Activated effector memory CD4-positive, alpha-beta T cell treated with Interleukin-2 at 50 U/mL for 16 hours (primary cell): ENCODE measurements around the gene PDE12.

Experiments
- DNase-seq: peaks from one replicate; pipeline ENCODE4 v3.0.0-alpha.2; 2020

Gene PDE12

GRCh38 chr3:57555738-57556458 lies at the start of gene PDE12:
PDE12 (plus strand) TSS chr3:57556274; CDS start chr3:57556380, 106 bp downstream.
- DNase-seq: peak; percentile 76

- DNase-seq: no peak
Measured at GRCh38 chr3:57512166-57512565, 43.9 kb upstream of the PDE12 start.

GRCh38 chr3:57518276-57518915 lies 37.7 kb upstream of the PDE12 start:
- DNase-seq: no peak

- DNase-seq: no peak
Measured at GRCh38 chr3:57530071-57530608, 25.9 kb upstream of the PDE12 start.

- DNase-seq: no peak
Measured at GRCh38 chr3:57538465-57538864, 17.6 kb upstream of the PDE12 start.

- no peak for DNase-seq
Measured at GRCh38 chr3:57544181-57545125, 11.6 kb upstream of the PDE12 start, which contains the start of gene DNAH12. DNAH12 (minus strand) TSS chr3:57544344; CDS start chr3:57542870, 1,474 bp downstream.

- no peak for DNase-seq
Measured at GRCh38 chr3:57545636-57546268, 10.3 kb upstream of the PDE12 start.

GRCh38 chr3:57546616-57547015 lies 9.5 kb upstream of the PDE12 start:
- DNase-seq: no peak

GRCh38 chr3:57555306-57555705 lies 768 bp upstream of the PDE12 start:
- DNase-seq: no peak

- DNase-seq: peak; percentile 30
Measured at GRCh38 chr3:57556459-57557084, 498 bp downstream of the PDE12 start.

- DNase-seq: peak; percentile 24
Measured at GRCh38 chr3:57557085-57557537, 1.0 kb downstream of the PDE12 start.

GRCh38 chr3:57559526-57559925 lies 3.5 kb downstream of the PDE12 start:
- DNase-seq: no peak

GRCh38 chr3:57569859-57570450 lies 13.9 kb downstream of the PDE12 start:
- DNase-seq: no peak

- DNase-seq: no peak
Measured at GRCh38 chr3:57570878-57571277, 14.8 kb downstream of the PDE12 start.

GRCh38 chr3:57572096-57572495 lies 16.0 kb downstream of the PDE12 start:
- no peak for DNase-seq

GRCh38 chr3:57575966-57576626 lies 20.0 kb downstream of the PDE12 start:
- no peak for DNase-seq

- DNase-seq: no peak
Measured at GRCh38 chr3:57577801-57578200, 21.7 kb downstream of the PDE12 start.

GRCh38 chr3:57582474-57583168 lies 26.5 kb downstream of the PDE12 start:
- DNase-seq: no peak

- no peak for DNase-seq
Measured at GRCh38 chr3:57583544-57583943, 27.5 kb downstream of the PDE12 start.

- DNase-seq: no peak
Measured at GRCh38 chr3:57586778-57587177, 30.7 kb downstream of the PDE12 start.
